ENCODE measurements around the gene PIAS4.

The PIAS4 gene

GRCh38 chr19:3979289-3979673, 28.3 kb upstream of the PIAS4 start:
- Histone ChIP-seq H3K4me1 (ENCODE audit: control insufficient read depth, insufficient read depth, low read length) (peaks cover 28% of the 10 kb centered on the region), H3K9me3 (replicated peaks; ENCODE audit: low read length) (no peaks in the 10 kb centered on the region), H3K9ac (ENCODE audit: low read depth, low read length) (no peak overlapping the region), H3K27me3 (ENCODE audit: control insufficient read depth, insufficient read depth, low read length) (no peaks in the 10 kb centered on the region), H3K4me2 (ENCODE audit: low read length) (no peak overlapping the region), H3K4me3 (ENCODE audit: low read length) (no peak overlapping the region), H3K36me3 (ENCODE audit: insufficient read depth, low read length) (peaks cover 91% of the 10 kb centered on the region)

DNA sequence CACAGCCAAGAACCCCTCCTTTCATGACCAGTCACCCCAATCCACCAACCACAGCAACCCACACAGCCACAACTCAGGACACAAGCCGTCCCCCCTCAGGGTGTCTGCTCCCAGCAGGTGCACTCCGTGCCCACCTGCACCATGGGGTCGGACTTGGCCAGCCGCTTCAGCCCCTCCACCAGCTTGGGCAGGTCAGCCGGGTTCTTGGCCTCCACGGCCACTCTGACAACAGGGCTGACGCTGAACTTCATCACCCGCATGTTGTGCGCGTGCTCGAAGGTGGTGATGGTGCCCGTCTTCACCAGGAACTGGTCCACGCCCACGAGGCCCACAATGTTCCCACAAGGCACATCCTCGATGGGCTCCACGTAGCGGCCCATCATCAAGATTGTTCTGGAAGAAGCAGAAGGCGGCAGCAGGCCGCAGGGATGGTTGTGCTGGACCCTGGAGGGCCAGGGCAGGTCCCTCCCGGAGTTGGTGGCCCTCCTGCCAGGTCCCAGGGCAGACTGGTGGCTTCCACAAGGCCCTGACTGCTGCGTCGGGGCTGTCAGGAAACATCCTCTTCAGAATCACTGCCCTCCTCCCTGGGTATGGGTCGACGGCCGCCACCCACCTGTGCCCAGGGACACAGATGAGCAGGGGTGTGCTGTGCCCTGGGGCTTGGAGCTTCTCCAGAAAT, 27.7 kb upstream of the PIAS4 start:
- Histone ChIP-seq H3K36me3 (ENCODE audit: insufficient read depth, low read length) (peaks cover 97% of the 10 kb centered on the region), H3K4me2 (ENCODE audit: low read length) (no peak overlapping the region), H3K9ac (ENCODE audit: low read depth, low read length) (no peak overlapping the region), H3K9me3 (replicated peaks; ENCODE audit: low read length) (no peaks in the 10 kb centered on the region), H3K27me3 (ENCODE audit: control insufficient read depth, insufficient read depth, low read length) (no peaks in the 10 kb centered on the region), H3K4me3 (ENCODE audit: low read length) (no peak overlapping the region), H3K4me1 (ENCODE audit: control insufficient read depth, insufficient read depth, low read length) (peaks cover 28% of the 10 kb centered on the region)

GRCh38 chr19:3980353-3981251, 26.9 kb upstream of the PIAS4 start:
- H3K36me3 ChIP-seq (ENCODE audit: insufficient read depth, low read length): peaks cover 92% of the 10 kb centered on the region
- no peaks in the 10 kb centered on the region for H3K9me3 ChIP-seq (replicated peaks; ENCODE audit: low read length)
- no peak overlapping the region for H3K4me2 ChIP-seq (ENCODE audit: low read length)
- H3K27me3 ChIP-seq (ENCODE audit: control insufficient read depth, insufficient read depth, low read length): no peaks in the 10 kb centered on the region
- no peak overlapping the region for H3K9ac ChIP-seq (ENCODE audit: low read depth, low read length)
- peaks cover 30% of the 10 kb centered on the region for H3K4me1 ChIP-seq (ENCODE audit: control insufficient read depth, insufficient read depth, low read length)
- H3K4me3 ChIP-seq (ENCODE audit: low read length): no peak overlapping the region

DNA sequence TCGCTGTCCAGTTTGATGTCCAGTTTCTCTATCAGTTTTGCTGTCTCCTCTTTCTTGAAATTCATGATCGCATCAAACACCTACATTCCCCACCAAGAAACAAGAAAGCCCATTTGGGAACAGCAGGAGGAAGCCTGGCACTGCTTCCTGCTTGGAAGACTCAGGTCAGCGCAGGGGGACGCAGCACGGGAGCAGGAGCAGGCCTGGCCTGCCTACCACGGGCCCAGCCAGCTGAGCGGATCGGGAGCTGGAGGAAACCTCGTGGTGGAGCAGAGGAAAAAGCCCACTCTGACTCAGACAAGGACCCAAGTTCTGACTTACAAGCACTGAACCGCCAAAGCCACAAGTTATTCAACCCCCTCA, 26.2 kb upstream of the PIAS4 start:
- Histone ChIP-seq H3K9ac (ENCODE audit: low read depth, low read length) (no peak overlapping the region), H3K36me3 (ENCODE audit: insufficient read depth, low read length) (peaks cover 84% of the 10 kb centered on the region), H3K4me1 (ENCODE audit: control insufficient read depth, insufficient read depth, low read length) (peaks cover 36% of the 10 kb centered on the region), H3K4me3 (ENCODE audit: low read length) (no peak overlapping the region), H3K27me3 (ENCODE audit: control insufficient read depth, insufficient read depth, low read length) (no peaks in the 10 kb centered on the region), H3K4me2 (ENCODE audit: low read length) (peak overlapping the region; percentile 93), H3K9me3 (replicated peaks; ENCODE audit: low read length) (no peaks in the 10 kb centered on the region)

DNA sequence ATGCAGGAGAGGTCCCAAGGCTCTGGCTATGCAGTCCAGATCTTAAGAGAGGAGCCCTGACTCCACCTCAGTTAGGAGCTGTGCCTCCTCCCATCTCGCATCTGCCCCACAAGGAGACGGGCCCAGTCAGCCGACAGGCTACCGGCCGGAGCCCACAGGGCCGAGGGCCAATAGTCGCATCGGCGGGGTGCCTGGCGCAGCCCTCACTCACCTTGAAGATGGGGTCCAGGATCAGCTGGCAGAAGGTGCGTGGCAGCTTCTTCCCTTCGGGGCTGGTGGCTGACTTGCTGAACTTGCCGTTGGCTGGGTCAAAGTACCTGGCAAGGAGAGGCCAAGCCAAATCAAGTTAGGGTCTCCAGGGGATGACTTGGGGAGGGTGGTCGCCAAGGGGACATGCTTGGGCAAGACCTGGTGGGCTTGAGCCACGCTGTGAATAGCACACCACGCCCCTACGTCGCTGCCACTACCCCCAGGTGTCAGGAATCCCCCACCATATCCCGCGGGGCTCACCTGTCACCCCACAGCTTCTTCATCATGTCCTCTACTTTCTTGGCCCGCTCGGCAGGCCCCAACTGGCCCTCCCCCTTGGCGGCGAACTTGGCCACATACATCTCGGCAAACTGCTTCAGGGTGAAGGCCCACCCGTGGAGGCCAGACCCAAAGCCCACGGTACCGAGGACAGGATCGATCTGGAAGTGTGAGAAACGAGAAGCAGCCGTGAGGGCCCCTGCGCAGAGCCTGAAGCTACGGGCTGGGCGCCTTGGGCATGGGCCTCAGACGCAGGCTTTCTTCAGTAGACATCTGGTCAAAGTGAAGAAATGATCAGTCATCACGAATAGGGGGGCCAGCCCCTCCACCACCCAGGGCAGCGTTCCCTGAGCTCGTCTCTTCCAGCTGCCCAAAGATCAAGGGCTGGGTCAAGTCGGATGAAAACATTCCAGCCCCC, 25.5 kb upstream of the PIAS4 start:
- H3K4me2 ChIP-seq (ENCODE audit: low read length): peak overlapping the region; percentile 93
- peaks cover 78% of the 10 kb centered on the region for H3K36me3 ChIP-seq (ENCODE audit: insufficient read depth, low read length)
- H3K4me1 ChIP-seq (ENCODE audit: control insufficient read depth, insufficient read depth, low read length): peaks cover 42% of the 10 kb centered on the region
- H3K9me3 ChIP-seq (replicated peaks; ENCODE audit: low read length): no peaks in the 10 kb centered on the region
- no peak overlapping the region for H3K9ac ChIP-seq (ENCODE audit: low read depth, low read length)
- no peaks in the 10 kb centered on the region for H3K27me3 ChIP-seq (ENCODE audit: control insufficient read depth, insufficient read depth, low read length)
- H3K4me3 ChIP-seq (ENCODE audit: low read length): peak overlapping the region; percentile 95

- peaks cover 46% of the 10 kb centered on the region for H3K4me1 ChIP-seq (ENCODE audit: control insufficient read depth, insufficient read depth, low read length)
- peaks cover 69% of the 10 kb centered on the region for H3K36me3 ChIP-seq (ENCODE audit: insufficient read depth, low read length)
- H3K9me3 ChIP-seq (replicated peaks; ENCODE audit: low read length): no peaks in the 10 kb centered on the region
- peak overlapping the region; percentile 99 for H3K9ac ChIP-seq (ENCODE audit: low read depth, low read length)
- peak overlapping the region; percentile 95 for H3K4me3 ChIP-seq (ENCODE audit: low read length)
- H3K4me2 ChIP-seq (ENCODE audit: low read length): peak overlapping the region; percentile 93
- no peaks in the 10 kb centered on the region for H3K27me3 ChIP-seq (ENCODE audit: control insufficient read depth, insufficient read depth, low read length)
Measured at GRCh38 chr19:3982701-3983541, 24.6 kb upstream of the PIAS4 start.

DNA sequence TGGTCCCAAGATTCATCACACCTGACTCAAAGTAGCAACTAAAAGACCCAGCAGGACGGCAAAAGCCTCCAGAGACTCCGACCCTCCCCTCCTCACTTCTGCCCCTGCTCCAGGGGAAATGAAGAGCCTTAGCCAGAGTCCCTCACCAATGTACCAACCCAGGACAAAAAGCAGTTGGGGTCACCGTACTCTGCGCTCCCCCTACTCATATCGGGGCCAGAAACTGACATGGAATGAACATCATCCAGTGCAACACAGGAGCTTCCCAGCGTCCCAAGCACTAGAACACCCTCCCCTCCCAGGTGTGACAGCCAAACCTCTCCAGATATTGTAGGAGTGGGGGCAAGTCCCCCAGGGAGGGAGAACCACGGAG, 24.0 kb upstream of the PIAS4 start:
- no peaks in the 10 kb centered on the region for H3K9me3 ChIP-seq (replicated peaks; ENCODE audit: low read length)
- H3K4me2 ChIP-seq (ENCODE audit: low read length): peak overlapping the region; percentile 93
- no peaks in the 10 kb centered on the region for H3K27me3 ChIP-seq (ENCODE audit: control insufficient read depth, insufficient read depth, low read length)
- H3K9ac ChIP-seq (ENCODE audit: low read depth, low read length): peak overlapping the region; percentile 99
- H3K36me3 ChIP-seq (ENCODE audit: insufficient read depth, low read length): peaks cover 64% of the 10 kb centered on the region
- peak overlapping the region; percentile 95 for H3K4me3 ChIP-seq (ENCODE audit: low read length)
- H3K4me1 ChIP-seq (ENCODE audit: control insufficient read depth, insufficient read depth, low read length): peaks cover 45% of the 10 kb centered on the region

GRCh38 chr19:3983936-3984583, 23.5 kb upstream of the PIAS4 start:
- H3K4me1 ChIP-seq (ENCODE audit: control insufficient read depth, insufficient read depth, low read length): peaks cover 45% of the 10 kb centered on the region

GRCh38 chr19:3984584-3984907, 23.0 kb upstream of the PIAS4 start:
- H3K4me3 ChIP-seq (ENCODE audit: low read length): peak overlapping the region; percentile 95
- H3K9ac ChIP-seq (ENCODE audit: low read depth, low read length): peak overlapping the region; percentile 99
- peak overlapping the region; percentile 93 for H3K4me2 ChIP-seq (ENCODE audit: low read length)
- peaks cover 55% of the 10 kb centered on the region for H3K36me3 ChIP-seq (ENCODE audit: insufficient read depth, low read length)
- no peaks in the 10 kb centered on the region for H3K27me3 ChIP-seq (ENCODE audit: control insufficient read depth, insufficient read depth, low read length)
- H3K9me3 ChIP-seq (replicated peaks; ENCODE audit: low read length): no peaks in the 10 kb centered on the region
- peaks cover 45% of the 10 kb centered on the region for H3K4me1 ChIP-seq (ENCODE audit: control insufficient read depth, insufficient read depth, low read length)

More at GRCh38 chr19:3983936-3984583, 23.5 kb upstream of the PIAS4 start:
- H3K9me3 ChIP-seq (replicated peaks; ENCODE audit: low read length): no peaks in the 10 kb centered on the region
- H3K4me2 ChIP-seq (ENCODE audit: low read length): peak overlapping the region; percentile 93
- H3K9ac ChIP-seq (ENCODE audit: low read depth, low read length): peak overlapping the region; percentile 99
- no peaks in the 10 kb centered on the region for H3K27me3 ChIP-seq (ENCODE audit: control insufficient read depth, insufficient read depth, low read length)
- peak overlapping the region; percentile 95 for H3K4me3 ChIP-seq (ENCODE audit: low read length)
- peaks cover 60% of the 10 kb centered on the region for H3K36me3 ChIP-seq (ENCODE audit: insufficient read depth, low read length)

- Histone ChIP-seq H3K4me3 (ENCODE audit: low read length) (peak within 1 kb of the TSS; percentile 95), H3K9me3 (replicated peaks; ENCODE audit: low read length) (no peaks in the 10 kb centered on the region), H3K9ac (ENCODE audit: low read depth, low read length) (peak within 1 kb of the TSS; percentile 99), H3K36me3 (ENCODE audit: insufficient read depth, low read length) (peaks cover 50% of the 10 kb centered on the region), H3K4me2 (ENCODE audit: low read length) (peak within 1 kb of the TSS; percentile 93), H3K27me3 (ENCODE audit: control insufficient read depth, insufficient read depth, low read length) (no peaks in the 10 kb centered on the region), H3K4me1 (ENCODE audit: control insufficient read depth, insufficient read depth, low read length) (peaks cover 45% of the 10 kb centered on the region)
Measured at GRCh38 chr19:3984908-3985642, 22.5 kb upstream of the PIAS4 start, which contains the start of gene EEF2. Gene EEF2, minus strand, starts transcription at chr19:3985463. Its CDS starts 83 bp downstream, at chr19:3985380.
